22Rv1 (cell line): ENCODE data around the gene RPUSD3.

Experiments used
- CTCF ChIP-seq: fragments of 450-650 bp; IDR thresholded peaks from 2 replicates; pipeline ENCODE4 v1.5.1; 2017; ENCODE audit warnings: mild to moderate bottlenecking
- ZFX ChIP-seq: fragments of 450-650 bp; IDR thresholded peaks from 2 replicates; pipeline ENCODE4 v1.6.1; 2017; ENCODE audit warnings: antibody characterized with exemption, borderline replicate concordance

GRCh38 chr3:9879830-9880549 lies 36.2 kb upstream of the RPUSD3 start, which contains the start of gene CIDEC:
- no peak for TF ChIP-seq CTCF
- TF ChIP-seq ZFX = no peak
